Muscle of leg (tissue), 11 donors: ENCODE data around the gene EZR. TPM values are rescaled to one million over a fixed set of nuclear protein-coding genes. Genes with fewer than 3 reads are reported as not detected.
"Not testable (repeated sequence)": the region's sequence is repeated elsewhere in the genome, so short reads cannot be mapped to it uniquely, and the experiment has no call there.

ENCODE experiments used
- DNase-seq: peaks from one replicate; pipeline ENCODE4 v3.0.0; 2013
- H3K27ac ChIP-seq: one replicate; pipeline ENCODE4 v1.5.1; 2013; ENCODE audit warnings: mild to moderate bottlenecking, low read length, control low read depth
- H3K27me3 ChIP-seq: one replicate; pipeline ENCODE4 v1.6.1; 2013; ENCODE audit warnings: low read length; ENCODE audit not compliant: control insufficient read depth, insufficient read depth
- H3K36me3 ChIP-seq: one replicate; pipeline ENCODE4 v1.6.1; 2013; ENCODE audit warnings: low read length; ENCODE audit not compliant: control insufficient read depth, insufficient read depth
- H3K4me1 ChIP-seq: one replicate; pipeline ENCODE4 v1.6.1; 2013; ENCODE audit warnings: low read length; ENCODE audit not compliant: control insufficient read depth, insufficient read depth
- H3K4me3 ChIP-seq: one replicate; pipeline ENCODE4 v1.5.1; 2013; ENCODE audit warnings: low read length, control low read depth
- H3K9me3 ChIP-seq: replicated peaks from 2 replicates; pipeline ENCODE4 v1.6.1; 2013; ENCODE audit warnings: low read depth, low read length; ENCODE audit not compliant: control insufficient read depth
- WGBS: methylation state at CpG from one replicate; pipeline ENCODE4 v1.1.5; 2013; ENCODE audit warnings: missing lambda C conversion rate; ENCODE audit not compliant: insufficient coverage; 5-methylcytosine and 5-hydroxymethylcytosine counted together
- polyA plus RNA-seq, 8 donors: library from polyadenylated mRNA; unstranded; fragments of 120-200 nt; gene quantifications; one replicate each; pipeline versions ENCODE4 v1.2.1 to v1.2.3, GENCODE V29; 2013; ENCODE audit warnings: inconsistent platforms in 1 of 8, low replicate concordance in 1 of 8; ENCODE audit not compliant: insufficient read length in 8 of 8, insufficient read depth in 1 of 8
- total RNA-seq: library from RNA; stranded (reverse); fragments of 120-200 nt; gene quantifications from one replicate; pipeline ENCODE4 v1.2.4, GENCODE V29; 2013

The EZR gene
- total and polyA plus RNA-seq, 9 donors, result 23.3 to 58.5 (median 37.8) TPM

DNA sequence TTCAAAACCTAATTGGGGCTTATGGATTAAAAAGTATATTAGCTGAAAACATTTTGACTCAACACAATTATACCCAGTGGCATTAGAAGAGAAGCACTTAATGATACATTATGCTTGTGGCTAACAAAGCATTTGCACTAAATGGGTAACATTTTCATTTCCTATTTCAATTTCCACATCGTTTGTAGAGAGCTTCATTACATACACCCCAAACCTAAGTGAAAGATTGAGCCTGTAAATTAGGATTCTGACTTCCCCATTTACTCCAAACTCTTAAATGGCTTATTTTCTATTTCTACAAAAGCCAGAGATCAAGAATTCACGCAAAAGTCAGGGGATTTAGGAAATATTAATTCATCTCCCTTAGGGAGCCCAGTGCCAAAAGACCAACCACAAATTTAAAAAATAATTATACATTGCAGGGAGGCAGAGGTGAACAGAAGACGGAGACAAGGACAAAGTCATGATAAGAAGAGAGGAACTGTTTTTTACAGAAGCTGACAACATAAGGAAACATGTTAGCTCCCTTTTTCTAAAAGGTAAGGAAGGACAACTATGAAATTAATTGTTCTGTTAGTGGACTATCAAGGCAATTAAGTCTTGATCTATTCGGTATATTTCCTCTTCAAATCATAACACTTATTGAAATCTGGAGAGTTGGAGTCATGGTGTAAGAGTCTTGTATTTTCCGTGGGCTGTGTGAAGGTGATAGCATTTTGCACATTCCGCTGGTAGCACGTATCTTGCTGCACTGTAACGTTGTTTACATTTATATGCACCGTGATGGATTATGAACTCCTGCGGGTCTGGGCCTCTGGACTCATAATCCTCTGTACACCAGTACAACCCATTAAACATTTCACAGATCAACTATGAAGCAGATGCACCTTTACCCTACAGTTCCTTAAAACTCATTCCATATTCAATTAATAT, 24.8 kb upstream of the EZR start:
- DNase-seq, result no peak
- 72% methylated on average over 6 of the region's 10 CpGs for WGBS
- Histone ChIP-seq H3K9me3 (no peaks in the 10 kb centered on the region), H3K36me3 (no peaks in the 10 kb centered on the region), H3K4me1 (no peaks in the 10 kb centered on the region), H3K27me3 (no peaks in the 10 kb centered on the region), H3K4me3 (no peak overlapping the region), H3K27ac (no peak overlapping the region)

DNA sequence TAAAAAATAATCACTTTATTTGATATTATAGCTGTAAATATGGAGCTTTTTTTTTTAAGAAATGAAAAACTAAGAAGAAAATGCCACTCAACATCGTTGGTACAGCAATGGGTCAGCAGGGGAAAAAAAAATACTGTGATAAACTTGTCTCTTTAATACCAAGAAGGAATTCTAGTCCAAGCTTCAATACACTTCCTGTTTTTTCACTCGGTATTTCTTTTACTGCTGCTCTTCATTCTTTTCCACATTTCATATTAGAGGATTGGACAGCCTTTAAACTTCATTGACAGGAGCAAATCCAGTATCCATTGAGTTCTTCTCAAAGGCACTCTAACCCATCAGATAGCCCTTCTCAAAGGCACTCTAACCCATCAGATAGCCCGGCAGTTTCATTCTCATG, 22.2 kb upstream of the EZR start:
- Histone ChIP-seq H3K27ac (no peak overlapping the region), H3K9me3 (no peaks in the 10 kb centered on the region), H3K27me3 (no peaks in the 10 kb centered on the region), H3K4me1 (no peaks in the 10 kb centered on the region), H3K36me3 (no peaks in the 10 kb centered on the region), H3K4me3 (no peak overlapping the region)
- WGBS, result 33% methylated on average over 1 of the region's 3 CpGs
- DNase-seq, result no peak

GRCh38 chr6:158840465-158840864, 21.3 kb upstream of the EZR start:
- no peak for DNase-seq
- no CpG with 5 or more reads among the region's 1 CpG for WGBS
- H3K27ac ChIP-seq, result no peak overlapping the region
- no peaks in the 10 kb centered on the region for H3K9me3 ChIP-seq
- H3K4me3 ChIP-seq, result no peak overlapping the region
- no peaks in the 10 kb centered on the region for H3K36me3 ChIP-seq
- no peaks in the 10 kb centered on the region for H3K27me3 ChIP-seq
- peaks cover 2% of the 10 kb centered on the region for H3K4me1 ChIP-seq

GRCh38 chr6:158839796-158840195, 20.6 kb upstream of the EZR start:
- H3K4me3 ChIP-seq, result no peak overlapping the region
- no peaks in the 10 kb centered on the region for H3K36me3 ChIP-seq
- WGBS, result no CpG with 5 or more reads among the region's 5 CpGs
- H3K9me3 ChIP-seq, result no peaks in the 10 kb centered on the region
- H3K4me1 ChIP-seq, result peaks cover 2% of the 10 kb centered on the region
- no peak overlapping the region for H3K27ac ChIP-seq
- no peaks in the 10 kb centered on the region for H3K27me3 ChIP-seq
- DNase-seq, result no peak

DNA sequence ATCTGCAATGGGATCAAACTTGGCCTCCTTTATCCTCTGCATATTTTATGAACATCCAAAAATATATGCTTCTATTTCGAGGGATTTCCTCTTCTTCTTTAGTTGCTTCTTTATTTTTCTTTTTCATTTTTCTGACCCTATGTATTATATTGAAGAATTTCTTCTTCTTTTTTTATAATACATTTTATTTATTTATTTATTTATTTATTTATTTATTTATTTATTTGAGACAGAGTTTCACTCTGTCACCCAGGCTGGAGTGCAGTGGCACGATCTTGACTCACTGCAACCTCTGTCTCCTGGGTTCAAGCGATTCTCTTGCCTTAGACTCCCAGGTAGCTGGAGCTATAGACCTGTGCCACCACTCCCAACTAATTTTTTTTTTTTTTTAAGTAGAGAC, 19.6 kb upstream of the EZR start:
- H3K27ac ChIP-seq, H3K4me3 ChIP-seq, H3K4me1 ChIP-seq, H3K36me3 ChIP-seq, H3K27me3 ChIP-seq, DNase-seq, H3K9me3 ChIP-seq: not testable (repeated sequence)
- 88% methylated on average over 2 of the region's 3 CpGs for WGBS

DNA sequence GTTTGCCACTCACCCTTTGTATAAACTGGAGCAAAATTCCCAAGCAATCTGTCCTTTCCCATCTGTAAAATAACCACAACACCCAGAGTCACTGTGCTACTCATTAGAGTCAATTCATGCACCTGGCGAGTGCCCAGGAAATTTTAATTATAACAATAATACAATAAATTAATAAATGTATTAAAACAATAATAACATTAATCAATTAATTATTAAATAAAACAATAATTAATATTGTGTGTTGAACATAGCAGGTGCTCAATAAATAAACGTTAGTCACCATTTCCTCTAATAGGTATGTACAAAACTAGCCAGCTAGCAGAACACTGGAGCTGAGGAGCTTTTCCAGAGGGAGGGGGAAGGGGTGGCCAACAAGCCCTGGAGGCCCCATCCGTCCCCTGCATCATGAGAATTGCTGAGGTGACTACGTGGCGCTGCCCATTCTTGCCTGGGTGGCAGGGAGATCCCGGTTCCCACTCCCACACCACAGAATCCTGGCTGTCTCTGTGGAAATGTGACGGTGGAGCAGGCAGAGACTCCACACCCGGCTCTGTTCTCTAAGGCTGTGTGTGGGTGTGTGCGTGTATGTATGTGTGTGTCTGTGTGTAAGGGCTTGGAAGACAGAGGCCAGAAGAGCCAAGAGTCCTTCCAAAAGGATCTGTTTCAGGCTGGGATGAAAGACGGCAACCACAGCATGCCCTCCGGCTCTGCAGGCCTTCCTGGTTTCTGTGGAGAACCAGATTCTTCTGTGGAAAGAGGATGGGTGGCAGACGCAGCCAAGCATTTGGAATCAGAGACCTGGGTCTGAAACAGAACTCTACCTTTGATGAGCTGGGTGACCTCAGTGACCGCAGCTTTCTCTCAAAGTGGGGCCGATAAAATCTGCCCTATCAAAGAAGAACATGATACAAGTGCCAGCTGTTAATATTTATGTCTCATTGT, 18.8 kb upstream of the EZR start:
- Histone ChIP-seq H3K27ac (no peak overlapping the region), H3K27me3 (no peaks in the 10 kb centered on the region), H3K9me3 (no peaks in the 10 kb centered on the region), H3K36me3 (no peaks in the 10 kb centered on the region), H3K4me3 (no peak overlapping the region), H3K4me1 (peaks cover 2% of the 10 kb centered on the region)
- WGBS, result 71% methylated on average over 5 of the region's 14 CpGs
- peak; percentile 66 for DNase-seq

DNA sequence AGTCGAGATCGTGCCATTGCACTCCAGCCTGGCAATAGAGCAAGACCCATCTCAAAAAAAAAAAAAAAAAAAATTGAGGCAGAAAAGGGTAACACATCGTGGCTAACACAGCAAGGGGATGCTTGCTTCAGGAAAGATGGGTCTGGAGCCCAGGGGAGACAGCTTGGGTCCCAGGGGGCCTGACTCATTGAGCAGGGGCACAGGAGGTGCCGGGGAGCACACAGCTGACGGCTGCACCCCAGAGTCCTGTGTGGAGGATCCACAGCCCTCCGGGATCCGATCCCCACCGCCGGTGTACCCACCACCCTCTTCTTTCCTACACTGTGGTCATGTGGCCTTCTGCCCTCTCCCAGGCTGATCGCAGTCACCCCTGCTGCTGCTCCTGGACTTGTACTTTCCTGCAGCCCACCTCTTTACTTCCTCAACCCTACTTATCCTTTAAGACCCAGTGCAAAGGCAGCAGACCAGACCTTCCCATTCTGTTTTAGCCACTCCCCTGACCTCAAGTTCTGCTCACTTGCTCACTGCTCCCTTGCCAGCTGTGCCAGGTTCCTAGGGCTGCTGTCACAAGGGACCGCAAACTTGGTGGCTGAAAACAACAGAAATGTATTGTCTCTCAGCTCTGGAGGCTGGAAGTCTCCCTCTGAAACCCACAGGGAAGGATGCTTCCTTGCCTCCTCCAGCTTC, 17.6 kb upstream of the EZR start:
- peaks cover 2% of the 10 kb centered on the region for H3K4me1 ChIP-seq
- no peaks in the 10 kb centered on the region for H3K36me3 ChIP-seq
- no peak overlapping the region for H3K4me3 ChIP-seq
- WGBS, result 96% methylated on average over 9 of the region's 11 CpGs
- no peak for DNase-seq
- no peak overlapping the region for H3K27ac ChIP-seq
- no peaks in the 10 kb centered on the region for H3K27me3 ChIP-seq
- no peaks in the 10 kb centered on the region for H3K9me3 ChIP-seq

GRCh38 chr6:158835616-158836221, 16.6 kb upstream of the EZR start:
- H3K27me3 ChIP-seq, result no peaks in the 10 kb centered on the region
- 53% methylated on average over 16 of the region's 19 CpGs for WGBS
- H3K9me3 ChIP-seq, result no peaks in the 10 kb centered on the region
- H3K27ac ChIP-seq, result no peak overlapping the region
- peaks cover 2% of the 10 kb centered on the region for H3K4me1 ChIP-seq
- no peaks in the 10 kb centered on the region for H3K36me3 ChIP-seq
- H3K4me3 ChIP-seq, result no peak overlapping the region
- no peak for DNase-seq

DNA sequence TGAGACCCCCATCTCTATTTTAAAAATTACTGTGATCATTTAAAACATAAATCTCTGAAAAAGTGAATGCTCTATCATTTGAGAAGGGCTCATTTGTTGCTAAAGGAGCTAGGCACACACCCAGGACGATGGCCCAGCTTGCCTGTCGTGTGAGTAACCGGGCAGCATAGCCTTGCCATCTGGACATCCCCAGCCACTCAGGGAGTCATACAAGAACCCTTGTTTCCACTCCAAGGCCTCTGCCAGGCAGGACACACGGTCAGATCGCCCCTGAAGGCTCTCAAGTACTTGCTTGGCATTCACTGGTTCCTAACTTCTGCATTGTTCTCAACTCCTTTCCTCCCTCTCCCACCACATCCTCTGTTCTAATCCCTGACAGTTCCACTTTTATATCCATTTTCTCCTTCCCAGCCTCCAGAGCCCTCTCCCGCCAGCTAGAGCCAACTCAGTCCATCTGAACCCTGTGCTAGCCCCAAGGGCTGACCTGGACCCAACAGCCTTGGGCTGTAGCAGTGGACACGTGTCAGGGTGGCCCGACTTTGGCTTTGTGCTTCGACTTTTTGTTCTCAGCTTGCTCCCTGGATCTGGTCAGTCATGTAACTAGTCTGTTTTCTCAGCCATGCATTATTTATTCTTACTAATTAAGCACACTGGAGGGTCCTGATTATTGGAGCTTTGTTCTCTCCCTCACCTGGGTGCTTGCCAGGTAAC, 15.7 kb upstream of the EZR start:
- DNase-seq, result no peak
- WGBS, result 86% methylated on average over 9 of the region's 9 CpGs
- H3K4me1 ChIP-seq, result peaks cover 2% of the 10 kb centered on the region
- no peaks in the 10 kb centered on the region for H3K36me3 ChIP-seq
- H3K27me3 ChIP-seq, result no peaks in the 10 kb centered on the region
- no peak overlapping the region for H3K4me3 ChIP-seq
- no peaks in the 10 kb centered on the region for H3K9me3 ChIP-seq
- H3K27ac ChIP-seq, result no peak overlapping the region
